CD4-positive, CD25-positive, alpha-beta regulatory T cell (primary cell): ENCODE measurements around the gene FAM20C. TPM values are rescaled to one million over a fixed set of nuclear protein-coding genes. Genes with fewer than 3 reads are reported as not detected.
"Not testable (repeated sequence)": the region's sequence is repeated elsewhere in the genome, so short reads cannot be mapped to it uniquely, and the experiment has no call there.

Experiments used
- ATAC-seq, 2 donors: fragments of 150-1000 bp; cut with Tn5 transposase; one replicate each; pipeline ENCODE4 v1.10.0; 2021; ENCODE audit warnings: low read depth in 2 of 2, moderate number of reproducible peaks in 2 of 2, moderate library complexity in 1 of 2
- DNase-seq, 3 donors: peaks; one replicate each; pipeline versions ENCODE4 v3.0.0 to v3.0.0-alpha.2; 2012 to 2022; ENCODE audit warnings: mixed read lengths in 1 of 3
- H3K27ac ChIP-seq: one replicate; pipeline ENCODE4 v1.7.0; 2013; ENCODE audit warnings: mild to moderate bottlenecking, low read length; ENCODE audit not compliant: insufficient read depth, poor library complexity, severe bottlenecking
- H3K27me3 ChIP-seq: one replicate; pipeline ENCODE4 v1.7.0; 2013; ENCODE audit warnings: low read length; ENCODE audit not compliant: control insufficient read depth, insufficient read depth
- H3K36me3 ChIP-seq: one replicate; pipeline ENCODE4 v1.7.0; 2013; ENCODE audit warnings: mild to moderate bottlenecking, low read length, moderate library complexity; ENCODE audit not compliant: control insufficient read depth, insufficient read depth
- H3K4me1 ChIP-seq: 2 replicates; pipeline ENCODE4 v1.7.0; 2013; ENCODE audit warnings: mild to moderate bottlenecking, low read length; ENCODE audit not compliant: insufficient read depth, control insufficient read depth, poor library complexity, severe bottlenecking
- H3K4me3 ChIP-seq: one replicate; pipeline ENCODE4 v1.7.0; 2013; ENCODE audit warnings: low read depth, mild to moderate bottlenecking, low read length, moderate library complexity
- H3K9me3 ChIP-seq, 2 experiments: 1 replicate in 1 of 2; 2 replicates in 1 of 2; pipeline ENCODE4 v1.7.0; 2013; ENCODE audit warnings: low read length in 2 of 2, mild to moderate bottlenecking in 1 of 2, moderate library complexity in 1 of 2; ENCODE audit not compliant: control insufficient read depth in 2 of 2
- H3K27ac Mint-ChIP-seq, 3 donors: one replicate each; pipeline ENCODE4 v1.8.0; 2020 to 2022; ENCODE audit warnings: mild to moderate bottlenecking in 3 of 3, mixed read lengths in 3 of 3, moderate library complexity in 2 of 3
- H3K27me3 Mint-ChIP-seq: one replicate; pipeline ENCODE4 v1.8.0; 2022; ENCODE audit warnings: mild to moderate bottlenecking, mixed read lengths
- H3K36me3 Mint-ChIP-seq: one replicate; pipeline ENCODE4 v1.8.0; 2020; ENCODE audit warnings: mixed read lengths
- H3K4me1 Mint-ChIP-seq, 4 donors: one replicate each; pipeline ENCODE4 v1.8.0; 2020 to 2022; ENCODE audit warnings: mixed read lengths in 4 of 4, mild to moderate bottlenecking in 1 of 4
- H3K4me3 Mint-ChIP-seq, 4 donors: one replicate each; pipeline ENCODE4 v1.8.0; 2020 to 2022; ENCODE audit warnings: mild to moderate bottlenecking in 4 of 4, mixed read lengths in 4 of 4, moderate library complexity in 3 of 4
- H3K9me3 Mint-ChIP-seq, 7 donors: one replicate each; pipeline ENCODE4 v1.8.0; 2020 to 2022; ENCODE audit warnings: mixed read lengths in 7 of 7, mild to moderate bottlenecking in 3 of 7, moderate library complexity in 2 of 7
- polyA plus RNA-seq, 4 donors: library from polyadenylated mRNA; unstranded; fragments of 300-500 nt; fragmentation: Illumina TruSeq; gene quantifications; one replicate each; pipeline ENCODE4 v1.2.3, GENCODE V29; 2021
- total RNA-seq: library from RNA; stranded (reverse); gene quantifications from one replicate; pipeline ENCODE4 v1.2.3, GENCODE V29; 2022

FAM20C gene
- total and polyA plus RNA-seq, 5 donors from 2014 or later: not detected

DNA sequence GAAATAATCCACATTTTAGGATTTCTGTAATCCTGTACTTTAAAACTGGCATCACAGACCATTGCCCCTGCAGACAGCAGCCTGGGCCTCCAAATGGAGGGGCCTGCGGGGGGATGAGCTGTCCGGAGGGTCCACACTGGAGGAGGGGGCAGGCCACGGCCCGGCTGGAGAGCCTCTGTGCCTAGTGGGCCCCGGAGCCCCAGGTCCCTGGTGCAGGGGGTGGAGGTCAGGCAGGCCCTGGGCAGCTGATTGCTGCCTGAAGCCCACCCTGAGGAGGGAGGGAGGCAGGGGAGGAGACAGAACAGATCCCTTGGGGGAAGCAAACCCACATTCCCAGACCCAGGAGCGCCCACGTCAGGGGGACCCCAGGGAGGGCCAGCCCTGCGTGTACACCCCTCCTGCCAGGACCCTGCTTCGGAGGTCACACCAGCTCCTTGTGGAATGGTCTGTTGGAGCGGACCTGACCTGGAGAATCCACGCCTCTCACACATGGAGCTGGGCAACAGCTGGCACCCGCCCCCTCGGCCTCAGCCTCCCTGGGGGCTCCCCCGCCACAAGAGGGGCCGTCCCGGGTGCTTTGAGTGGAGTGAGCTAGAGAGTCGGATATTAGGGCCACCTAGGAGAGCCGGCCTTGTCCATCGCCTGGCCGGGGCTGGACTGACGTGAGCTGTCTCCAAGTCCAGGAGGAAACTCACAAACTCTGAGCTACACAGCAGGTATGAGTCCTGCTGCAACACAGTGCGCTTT is 12.2 kb upstream of the FAM20C start:
- H3K27ac Mint-ChIP-seq: no peak overlapping the region
- H3K4me1 ChIP-seq: no peaks in the 10 kb centered on the region
- no peaks in the 10 kb centered on the region for H3K9me3 ChIP-seq
- ATAC-seq (no peak), DNase-seq (no peak)
- H3K27ac ChIP-seq: no peak overlapping the region
- no peaks in the 10 kb centered on the region for H3K36me3 ChIP-seq
- H3K36me3 Mint-ChIP-seq: no peaks in the 10 kb centered on the region
- H3K27me3 Mint-ChIP-seq: no peaks in the 10 kb centered on the region
- H3K4me3 ChIP-seq: no peak overlapping the region
- no peaks in the 10 kb centered on the region for H3K27me3 ChIP-seq
- no peaks in the 10 kb centered on the region for H3K4me1 Mint-ChIP-seq
- H3K9me3 Mint-ChIP-seq: no peaks in the 10 kb centered on the region
- no peak overlapping the region for H3K4me3 Mint-ChIP-seq

DNA sequence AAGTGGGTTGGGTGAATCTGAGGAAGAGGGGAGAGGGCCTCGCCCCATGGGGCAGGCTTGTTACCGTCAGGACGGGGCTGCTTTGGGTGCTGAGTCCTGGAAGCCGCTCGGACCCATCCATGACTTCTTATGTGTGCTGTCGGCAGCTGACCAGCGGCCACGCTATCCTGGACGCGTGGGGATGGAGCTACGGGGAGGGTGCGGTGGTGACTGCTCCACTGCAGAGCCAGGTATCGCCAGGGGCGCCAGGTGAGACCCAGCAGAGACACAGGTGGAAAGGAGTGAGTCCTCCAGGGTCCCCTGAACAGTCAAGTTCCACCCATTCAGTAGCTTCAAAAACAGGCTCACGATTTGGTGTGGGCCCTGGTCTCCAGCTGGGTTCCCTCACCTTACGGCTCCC is 10.6 kb upstream of the FAM20C start:
- ATAC-seq (no peak), DNase-seq (no peak)
- no peaks in the 10 kb centered on the region for H3K4me1 Mint-ChIP-seq
- no peak overlapping the region for H3K27ac Mint-ChIP-seq
- no peak overlapping the region for H3K4me3 Mint-ChIP-seq
- Histone ChIP-seq H3K27ac (no peak overlapping the region), H3K9me3 (no peaks in the 10 kb centered on the region), H3K27me3 (no peaks in the 10 kb centered on the region), H3K4me3 (no peak overlapping the region), H3K36me3 (no peaks in the 10 kb centered on the region), H3K4me1 (no peaks in the 10 kb centered on the region)
- H3K9me3 Mint-ChIP-seq: no peaks in the 10 kb centered on the region
- H3K27me3 Mint-ChIP-seq: no peaks in the 10 kb centered on the region
- no peaks in the 10 kb centered on the region for H3K36me3 Mint-ChIP-seq

DNA sequence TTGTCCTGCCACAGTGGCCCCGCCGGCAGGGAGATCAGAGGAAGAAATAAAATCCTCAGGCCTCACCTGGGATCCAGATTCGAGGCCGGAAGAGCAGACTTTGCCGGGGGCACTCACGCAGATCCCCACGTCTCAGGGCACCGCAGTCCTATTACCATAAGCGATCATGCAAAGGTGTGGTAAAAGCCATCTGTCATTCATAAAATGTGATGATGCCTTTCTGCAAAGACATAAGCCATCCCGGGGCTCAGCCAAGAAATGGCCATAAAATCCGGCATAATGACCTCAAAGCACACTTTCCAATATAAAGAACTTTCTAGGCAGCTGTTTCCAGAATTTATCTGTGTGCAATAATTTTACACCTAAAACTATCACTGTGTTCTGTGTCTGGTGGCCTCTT is 9.9 kb upstream of the FAM20C start:
- not testable (repeated sequence) for H3K4me1 Mint-ChIP-seq, H3K4me1 ChIP-seq, H3K4me3 ChIP-seq, H3K27me3 ChIP-seq, H3K27ac ChIP-seq, H3K9me3 Mint-ChIP-seq, H3K9me3 ChIP-seq, H3K4me3 Mint-ChIP-seq, H3K36me3 Mint-ChIP-seq, ATAC-seq, H3K27ac Mint-ChIP-seq, DNase-seq, H3K36me3 ChIP-seq, H3K27me3 Mint-ChIP-seq

DNA sequence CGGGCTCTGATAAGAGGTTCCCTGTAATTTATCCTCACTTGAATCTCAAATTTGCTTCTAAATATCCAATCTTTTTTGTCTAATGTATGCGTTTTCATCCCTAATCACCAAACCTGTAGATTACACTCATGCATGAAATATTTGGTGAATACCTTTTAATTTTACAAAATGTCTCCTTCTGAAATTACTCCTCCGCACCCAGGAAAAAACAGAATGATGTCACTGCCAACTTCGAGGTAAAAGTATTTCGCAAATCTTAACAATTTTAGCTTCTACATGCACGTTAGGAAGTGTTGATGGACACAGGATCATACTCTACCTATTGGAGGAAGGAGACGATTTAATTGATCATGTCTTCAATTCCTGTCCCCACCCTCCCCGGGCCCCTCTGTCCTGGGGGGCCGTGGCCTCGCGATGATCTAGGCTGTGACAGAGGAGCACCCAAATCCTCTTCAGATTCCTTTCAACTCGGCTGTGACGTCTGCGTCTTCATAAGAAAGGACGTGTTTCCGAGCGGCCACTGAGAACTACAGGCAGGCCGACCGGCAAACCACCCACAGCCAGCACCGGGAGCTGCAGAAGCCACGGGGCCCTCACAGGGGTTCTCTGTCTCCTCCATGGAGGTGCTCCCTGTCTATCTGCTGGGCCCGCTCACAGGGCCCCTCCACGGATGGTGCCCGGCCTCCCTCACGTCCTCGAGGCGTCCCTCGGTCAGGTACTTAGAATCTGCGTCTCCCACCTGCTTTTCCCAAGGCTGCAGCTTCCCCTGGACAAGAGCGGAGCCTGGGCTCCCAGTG is 8.7 kb upstream of the FAM20C start:
- Mint-ChIP-seq H3K27me3 (no peaks in the 10 kb centered on the region), H3K4me1 (no peaks in the 10 kb centered on the region), H3K27ac (no peak overlapping the region), H3K9me3 (no peaks in the 10 kb centered on the region), H3K4me3 (no peak overlapping the region), H3K36me3 (no peaks in the 10 kb centered on the region)
- Histone ChIP-seq H3K9me3 (no peaks in the 10 kb centered on the region), H3K27ac (no peak overlapping the region), H3K36me3 (no peaks in the 10 kb centered on the region), H3K4me3 (no peak overlapping the region), H3K4me1 (no peaks in the 10 kb centered on the region), H3K27me3 (no peaks in the 10 kb centered on the region)
- no peak for DNase-seq
- no peak for ATAC-seq

DNA sequence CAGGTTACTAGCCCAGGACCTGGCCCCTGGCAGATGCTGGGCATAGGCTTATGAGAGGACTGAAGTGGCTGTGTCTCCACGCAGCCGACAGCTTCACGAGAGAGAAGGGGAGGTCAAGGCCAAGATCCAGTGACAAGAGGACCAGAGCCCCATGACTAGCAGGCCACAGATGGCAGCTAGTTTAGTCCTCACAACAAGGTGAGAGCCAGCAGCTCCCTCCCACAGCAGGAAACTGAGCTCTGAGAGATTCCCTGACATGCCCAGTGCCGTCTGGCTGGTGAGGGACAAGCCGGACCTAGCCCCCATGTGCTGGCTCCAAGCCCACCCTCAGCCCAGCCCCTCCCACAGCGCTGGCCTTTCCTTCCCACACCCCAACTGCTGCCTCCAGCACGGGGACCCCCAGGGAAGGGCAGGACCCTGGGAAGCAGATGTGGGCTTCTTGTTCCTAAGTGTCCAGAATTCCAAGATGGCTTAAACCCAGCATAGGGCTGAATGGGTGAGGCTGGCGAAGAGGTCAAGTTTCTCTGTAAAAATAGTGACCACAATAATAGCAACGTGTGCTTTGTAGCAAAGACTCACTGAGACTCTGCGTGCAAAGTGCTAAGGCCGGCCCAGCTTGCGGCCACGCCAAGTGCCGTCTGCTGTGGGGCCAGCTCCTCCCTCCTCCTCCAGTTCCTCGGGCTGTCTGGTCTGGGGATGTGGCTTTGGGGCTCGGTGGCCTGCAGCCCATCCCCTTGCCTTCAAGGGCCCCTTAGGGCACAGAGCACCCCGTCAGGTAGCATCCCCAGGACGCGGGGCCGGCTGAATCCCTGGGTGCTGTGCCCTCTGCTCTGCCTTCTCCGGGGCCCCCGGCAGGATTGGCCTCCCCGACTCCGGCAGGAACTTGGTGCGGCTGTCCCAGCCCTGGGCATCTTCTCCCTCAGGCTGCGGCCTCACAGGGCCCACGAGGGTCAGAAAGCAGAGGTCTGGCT is 7.8 kb upstream of the FAM20C start:
- no peak overlapping the region for H3K4me3 Mint-ChIP-seq
- ATAC-seq (no peak), DNase-seq (no peak)
- H3K9me3 Mint-ChIP-seq: no peaks in the 10 kb centered on the region
- Histone ChIP-seq H3K4me1 (no peaks in the 10 kb centered on the region), H3K4me3 (no peak overlapping the region), H3K9me3 (no peaks in the 10 kb centered on the region), H3K27ac (no peak overlapping the region), H3K36me3 (no peaks in the 10 kb centered on the region), H3K27me3 (no peaks in the 10 kb centered on the region)
- no peaks in the 10 kb centered on the region for H3K36me3 Mint-ChIP-seq
- H3K27ac Mint-ChIP-seq: no peak overlapping the region
- no peaks in the 10 kb centered on the region for H3K27me3 Mint-ChIP-seq
- no peaks in the 10 kb centered on the region for H3K4me1 Mint-ChIP-seq

DNA sequence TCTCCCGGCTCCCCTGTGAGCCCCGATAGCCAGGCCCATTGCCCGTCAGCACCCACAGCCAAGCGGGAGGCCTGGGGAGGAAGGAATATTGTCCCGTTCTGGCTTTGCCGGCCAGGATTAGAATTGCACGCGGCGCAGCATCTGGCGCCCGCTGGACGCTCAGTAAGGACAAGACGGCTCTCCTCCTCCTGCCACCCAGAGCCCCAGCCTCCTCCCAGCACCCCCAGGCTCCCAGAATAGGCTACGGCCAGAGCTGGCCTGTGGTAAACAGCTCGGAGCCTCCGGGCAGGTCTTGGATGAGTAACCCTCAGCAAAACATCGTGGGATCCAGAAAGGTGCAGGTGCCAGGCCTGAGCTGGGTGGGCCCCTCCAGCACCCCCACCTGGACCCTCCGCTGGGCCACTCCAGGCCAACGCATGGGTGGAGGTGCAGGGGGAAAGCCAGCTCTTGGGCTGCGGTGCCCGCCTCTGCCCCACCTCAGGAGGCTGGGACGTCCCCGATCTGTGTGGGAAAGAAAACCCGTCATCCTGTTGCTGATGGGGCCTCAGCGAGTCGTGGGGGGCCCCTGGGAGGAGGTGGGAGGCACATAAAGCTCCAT is 5.8 kb upstream of the FAM20C start:
- H3K36me3 ChIP-seq: no peaks in the 10 kb centered on the region
- H3K27ac Mint-ChIP-seq: no peak overlapping the region
- peaks cover 0 to 1% (median 0%) of the 10 kb centered on the region in 7 donors for H3K9me3 Mint-ChIP-seq
- peaks cover 11% of the 10 kb centered on the region for H3K27me3 Mint-ChIP-seq
- ATAC-seq: no peak
- H3K36me3 Mint-ChIP-seq: no peaks in the 10 kb centered on the region
- no peaks in the 10 kb centered on the region for H3K4me1 ChIP-seq
- H3K4me3 ChIP-seq: no peak overlapping the region
- peaks cover 3% of the 10 kb centered on the region for H3K27me3 ChIP-seq
- no peaks in the 10 kb centered on the region for H3K9me3 ChIP-seq
- H3K4me3 Mint-ChIP-seq: no peak overlapping the region
- peaks cover 0 to 2% (median 0%) of the 10 kb centered on the region in 4 donors for H3K4me1 Mint-ChIP-seq
- H3K27ac ChIP-seq: no peak overlapping the region
- DNase-seq: no peak

DNA sequence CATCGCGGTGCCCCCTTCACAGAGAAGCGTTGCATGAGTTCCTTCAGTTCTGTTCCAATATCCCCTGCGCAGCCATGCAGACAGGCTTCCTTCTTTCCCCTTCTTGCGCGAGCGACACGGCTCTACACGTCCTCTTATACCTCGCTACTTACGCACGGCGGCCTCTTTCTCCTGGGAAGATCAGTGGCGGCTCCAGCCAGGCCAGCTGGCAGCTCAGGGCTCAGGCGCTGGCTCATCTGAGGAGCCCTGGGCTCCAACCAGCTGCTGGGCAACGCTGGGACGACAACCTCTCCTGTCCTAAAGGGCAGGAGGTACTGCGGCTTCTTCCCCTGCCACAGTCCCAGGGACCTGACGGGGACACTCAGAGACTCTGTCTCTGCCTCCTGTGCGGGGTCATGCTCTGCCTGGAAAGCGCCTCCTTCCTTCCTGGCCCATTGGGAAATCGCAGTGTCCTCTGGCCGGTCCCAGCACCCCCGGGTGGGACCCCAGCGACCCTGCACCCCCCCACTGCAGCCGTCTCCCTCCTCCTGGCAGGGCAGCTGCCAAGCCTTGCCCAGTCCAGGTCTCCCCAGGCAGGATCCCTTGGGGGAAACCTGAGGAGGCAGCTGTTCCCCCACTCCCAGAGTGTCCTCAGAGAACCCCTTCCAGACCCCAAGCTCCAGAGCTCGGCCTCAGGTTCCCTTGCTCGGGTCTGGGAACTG is 5.0 kb upstream of the FAM20C start:
- H3K27ac Mint-ChIP-seq: no peak overlapping the region
- H3K27me3 ChIP-seq: peaks cover 3% of the 10 kb centered on the region
- no peak overlapping the region for H3K4me3 Mint-ChIP-seq
- H3K9me3 ChIP-seq: no peaks in the 10 kb centered on the region
- H3K9me3 Mint-ChIP-seq: peaks cover 0 to 2% (median 0%) of the 10 kb centered on the region in 7 donors
- no peak overlapping the region for H3K27ac ChIP-seq
- peaks cover 0 to 2% (median 0%) of the 10 kb centered on the region in 4 donors for H3K4me1 Mint-ChIP-seq
- no peak overlapping the region for H3K4me3 ChIP-seq
- H3K27me3 Mint-ChIP-seq: peaks cover 12% of the 10 kb centered on the region
- H3K36me3 ChIP-seq: no peaks in the 10 kb centered on the region
- H3K36me3 Mint-ChIP-seq: no peaks in the 10 kb centered on the region
- no peaks in the 10 kb centered on the region for H3K4me1 ChIP-seq
- ATAC-seq: no peak
- no peak for DNase-seq
